GM19468 (cell line): ENCODE measurements around the gene MYO9B.
A peak's percentile ranks its signal among the peaks of the same experiment; 100 is the strongest.

Experiments
- ATAC-seq: cut with Tn5 transposase; IDR thresholded peaks from one replicate; pipeline ENCODE4 v1.9.1; 2021; ENCODE audit warnings: mild to moderate bottlenecking, moderate library complexity, moderate number of reproducible peaks; ENCODE audit not compliant: unreplicated experiment; ENCODE audit errors: extremely low read depth

Gene MYO9B

GRCh38 chr19:17109962-17110598 lies 34.5 kb downstream of the MYO9B start:
- ATAC-seq, result no peak

GRCh38 chr19:17110599-17110966 lies 35.0 kb downstream of the MYO9B start:
- ATAC-seq, result no peak

DNA sequence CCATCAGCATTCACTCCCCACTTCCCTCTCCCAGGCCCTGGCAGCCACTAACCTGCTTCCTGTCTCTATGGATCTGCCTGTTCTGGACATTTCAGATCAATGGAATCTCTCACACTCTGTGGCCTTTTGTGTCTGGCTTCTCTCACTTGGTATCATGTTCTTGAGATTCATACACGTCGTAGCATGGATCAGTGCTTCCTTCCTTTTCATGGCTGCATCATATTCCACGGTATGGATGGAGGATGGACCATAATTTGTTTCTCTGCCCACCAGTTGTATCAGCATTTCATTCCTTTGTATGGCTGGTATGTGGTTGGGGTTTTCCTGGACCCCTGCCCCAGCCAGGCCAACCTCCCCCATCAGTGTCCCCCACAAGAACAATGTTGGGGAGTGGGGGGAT lies 36.2 kb downstream of the MYO9B start:
- no peak for ATAC-seq

GRCh38 chr19:17112271-17112670 lies 36.7 kb downstream of the MYO9B start:
- no peak for ATAC-seq

- ATAC-seq, result no peak
Observed at GRCh38 chr19:17112700-17113099, 37.1 kb downstream of the MYO9B start.

GRCh38 chr19:17113127-17113785 lies 37.7 kb downstream of the MYO9B start:
- no peak for ATAC-seq

GRCh38 chr19:17114414-17114831 lies 38.8 kb downstream of the MYO9B start:
- ATAC-seq, result no peak

DNA sequence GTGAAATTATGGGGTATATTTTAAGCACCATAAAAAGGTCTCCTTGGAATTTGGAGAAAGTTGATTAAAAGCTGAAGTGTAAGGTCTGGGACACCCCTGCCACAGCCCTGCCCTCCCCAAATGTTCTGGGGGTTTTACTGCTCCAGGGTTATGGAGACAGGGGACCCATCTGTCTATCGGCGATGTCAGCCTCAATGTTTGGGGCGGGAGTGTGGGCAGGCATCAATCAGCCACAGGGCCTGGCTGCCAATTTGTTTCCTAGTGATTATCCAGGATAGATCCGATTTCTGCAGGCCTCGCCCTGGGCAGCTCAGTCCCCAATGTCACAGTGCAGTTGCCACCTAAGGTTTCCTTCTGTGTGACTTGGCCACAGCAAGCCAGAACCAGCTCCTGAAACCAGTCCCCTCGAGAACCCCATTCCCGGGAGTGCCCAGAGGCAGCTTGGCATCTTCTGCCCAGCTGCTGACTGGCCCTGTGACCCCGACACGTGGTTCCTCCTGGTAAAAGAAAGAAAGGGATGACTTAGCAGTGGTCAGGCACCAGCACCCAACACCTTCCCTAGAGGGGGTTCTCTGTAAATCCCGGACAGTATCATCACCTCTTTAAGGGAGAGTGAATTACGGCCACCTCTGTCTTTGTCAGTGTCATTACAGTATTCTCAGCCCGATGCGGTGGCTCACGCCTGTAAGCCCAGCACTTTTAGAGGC lies 41.6 kb downstream of the MYO9B start:
- no peak for ATAC-seq

GRCh38 chr19:17118957-17119356 lies 43.4 kb downstream of the MYO9B start:
- no peak for ATAC-seq

- ATAC-seq, result no peak
Observed at GRCh38 chr19:17121736-17122293, 46.2 kb downstream of the MYO9B start.

GRCh38 chr19:17123041-17123440 lies 47.5 kb downstream of the MYO9B start:
- ATAC-seq, result no peak

- ATAC-seq, result no peak
Observed at GRCh38 chr19:17124025-17124424, 48.4 kb downstream of the MYO9B start.

DNA sequence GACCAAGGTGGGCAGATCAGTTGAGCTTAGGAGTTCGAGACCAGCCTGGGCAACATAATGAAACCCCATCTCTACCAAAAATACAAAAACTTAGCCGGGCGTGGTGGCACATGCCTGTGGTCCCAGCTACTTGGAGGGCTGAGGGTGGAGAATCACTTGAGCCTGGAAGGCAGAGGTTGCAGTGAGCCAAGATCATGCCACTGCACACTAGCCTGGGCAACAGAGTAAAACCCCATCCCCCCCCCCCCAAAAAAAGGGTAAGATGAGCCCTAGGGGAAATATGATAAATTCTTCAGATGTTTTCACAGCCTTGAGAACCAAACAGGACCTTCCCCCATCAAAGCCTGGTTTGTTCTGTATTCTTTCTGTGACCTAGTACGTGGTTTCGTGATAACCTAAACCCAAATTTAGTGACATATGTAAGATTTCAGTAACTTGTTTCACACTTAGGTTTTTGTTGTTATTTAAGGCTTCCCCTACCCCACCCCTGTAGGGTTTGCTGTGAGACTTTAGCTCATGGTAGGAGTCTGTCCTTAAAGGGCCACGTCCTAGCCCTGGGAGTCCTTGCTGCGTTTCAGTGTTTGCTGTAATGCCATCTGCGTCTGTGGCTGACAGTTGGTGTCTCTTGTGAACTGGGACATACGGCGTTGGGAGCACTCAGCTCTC lies 49.6 kb downstream of the MYO9B start:
- ATAC-seq, result peak; percentile 50

DNA sequence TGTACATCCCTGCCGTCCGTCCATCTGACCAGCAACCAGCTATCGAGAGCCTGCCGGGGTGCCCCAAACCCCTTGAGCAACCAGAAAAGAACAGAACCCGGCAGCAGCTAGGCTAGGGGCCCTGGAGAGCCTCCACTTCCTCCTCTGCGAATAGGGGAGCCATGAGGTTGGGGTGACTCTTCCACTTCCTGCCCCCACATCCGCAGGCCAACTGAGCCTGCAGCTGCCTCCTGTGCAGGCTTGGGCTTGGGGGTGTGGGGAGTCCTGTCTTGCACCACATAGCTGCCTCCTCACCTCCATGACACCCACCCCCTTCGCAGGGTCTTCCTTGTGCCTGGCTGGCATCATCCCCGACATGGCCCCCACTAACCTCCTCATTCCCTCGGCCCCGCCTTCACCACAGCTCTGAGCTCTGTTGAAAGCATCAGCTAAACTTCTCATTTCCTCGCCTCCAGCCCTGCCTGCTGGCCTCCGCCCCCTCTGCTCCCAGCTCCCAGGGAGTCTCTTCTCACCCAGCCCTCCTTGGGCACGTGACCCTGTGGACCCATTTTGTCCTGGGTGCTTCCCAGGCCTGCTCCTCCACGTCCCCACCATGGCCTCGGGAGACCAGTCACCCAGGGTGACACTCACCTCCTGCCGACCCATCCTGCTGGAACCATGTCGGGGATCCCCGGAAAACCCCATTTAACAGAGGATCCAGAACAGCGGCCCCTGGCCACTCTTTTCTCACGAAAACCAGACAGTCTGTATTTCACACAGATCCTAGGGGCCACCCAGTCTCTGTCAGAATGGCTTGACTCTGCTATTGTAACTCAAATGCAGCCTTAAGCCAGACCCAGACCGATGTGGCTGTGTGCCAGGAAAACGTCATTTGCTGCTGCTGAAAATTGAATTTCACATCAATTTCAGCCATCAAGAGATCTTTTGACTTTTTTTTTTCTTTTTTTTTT lies 50.4 kb downstream of the MYO9B start:
- ATAC-seq, result peak; percentile 33

DNA sequence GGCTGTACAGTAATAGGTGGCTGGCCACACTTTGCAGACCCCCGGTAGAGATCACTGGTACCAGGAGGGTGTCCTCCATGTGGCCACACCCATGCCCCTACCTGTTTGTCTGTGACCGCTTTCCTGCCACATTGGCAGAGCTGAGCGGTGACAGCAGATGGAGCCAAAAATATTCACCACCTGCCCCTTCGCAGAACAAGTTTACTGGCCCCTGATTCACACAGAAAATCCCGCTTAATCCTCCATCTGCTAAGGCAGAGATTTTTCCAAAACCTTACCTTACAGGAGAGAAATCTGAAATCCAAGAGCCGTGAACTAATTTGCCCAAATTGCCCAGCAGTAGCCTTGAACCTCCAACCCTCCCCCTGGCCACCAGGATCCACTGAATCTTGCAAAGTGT lies 52.1 kb downstream of the MYO9B start:
- no peak for ATAC-seq

DNA sequence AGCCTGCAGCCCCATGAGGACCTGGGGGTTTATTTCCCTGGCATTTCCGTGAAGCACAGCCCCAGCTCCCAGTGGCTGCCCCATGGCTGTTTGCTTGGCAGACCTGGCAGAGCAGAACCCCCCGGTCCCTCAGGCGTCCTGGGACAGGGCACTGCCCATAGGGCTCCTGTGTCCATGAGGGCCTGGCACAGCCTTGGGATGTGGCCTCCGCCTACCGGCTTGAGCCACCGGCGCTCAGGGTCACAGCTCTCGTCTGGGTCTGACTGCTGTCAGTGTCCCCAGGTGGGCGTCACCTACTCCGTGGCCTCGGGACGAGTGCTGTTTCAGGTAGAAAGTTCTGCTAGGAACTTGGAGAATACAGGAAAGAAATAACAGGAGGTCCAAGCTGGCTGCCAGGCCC lies 52.8 kb downstream of the MYO9B start:
- no peak for ATAC-seq

DNA sequence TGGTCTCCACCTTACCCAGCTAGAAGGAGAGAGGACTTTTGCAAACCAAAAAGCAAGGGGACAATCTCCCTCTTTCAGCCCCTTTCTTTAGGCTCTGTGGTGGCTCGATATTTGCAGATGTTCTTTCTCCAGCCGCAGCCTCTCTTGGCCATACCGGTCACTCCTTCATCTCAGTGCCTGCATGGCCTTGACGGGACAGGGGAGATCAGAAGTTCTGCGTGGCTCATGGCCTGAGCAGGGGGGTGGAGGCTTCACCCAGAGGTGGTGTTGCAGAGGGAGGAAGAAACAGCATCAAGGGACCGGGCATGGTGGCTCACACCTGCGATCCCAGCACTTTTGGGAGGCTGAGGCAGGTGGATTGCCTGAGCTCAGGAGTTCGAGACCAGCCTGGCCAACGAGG lies 53.2 kb downstream of the MYO9B start:
- ATAC-seq, result no peak

GRCh38 chr19:17129377-17129776 lies 53.8 kb downstream of the MYO9B start:
- no peak for ATAC-seq

DNA sequence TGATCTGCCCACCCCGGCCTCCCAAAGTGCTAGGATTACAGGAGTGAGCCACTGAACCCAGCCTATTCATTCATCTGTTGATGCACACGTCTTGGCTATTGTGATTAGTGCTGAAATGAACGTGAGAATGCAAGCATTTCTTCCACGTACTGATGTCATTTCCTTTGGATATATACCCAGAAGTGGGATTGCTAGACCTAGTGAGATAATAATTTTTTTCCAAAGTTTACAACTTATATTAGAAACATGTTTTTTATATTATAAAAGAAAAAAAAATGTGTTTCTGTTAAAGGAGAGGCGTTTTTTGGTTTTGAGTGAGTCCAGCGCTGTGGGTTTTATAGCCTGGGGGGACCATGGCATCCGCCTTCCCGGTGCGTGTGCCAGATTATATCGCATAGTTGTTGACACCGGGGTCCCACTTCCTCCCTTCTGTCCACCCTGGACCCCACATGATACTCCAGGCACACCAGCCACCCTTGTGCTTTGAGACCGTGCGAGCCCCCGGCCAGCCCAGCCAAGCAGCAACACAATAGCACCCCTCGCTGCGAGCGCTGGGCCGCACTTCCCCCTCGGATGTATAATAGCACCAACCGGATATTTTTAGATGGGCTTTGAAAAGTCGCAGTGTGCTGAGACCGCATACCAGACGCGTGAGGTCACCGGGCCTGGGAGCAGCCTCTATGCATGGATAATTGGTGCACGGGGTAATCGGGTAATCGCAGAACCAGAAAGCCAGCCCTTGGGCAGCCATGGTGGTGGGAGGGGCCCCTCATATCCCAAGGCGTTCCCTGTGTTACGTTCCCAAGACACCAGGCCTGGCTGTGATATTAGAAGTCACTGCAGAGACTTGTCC lies 59.6 kb downstream of the MYO9B start:
- no peak for ATAC-seq
